PC-9 (cell line): ENCODE results near the gene MLX. TPM values are rescaled to one million over a fixed set of nuclear protein-coding genes. Genes with fewer than 3 reads are reported as not detected.
A peak's percentile ranks its signal among the peaks of the same experiment; 100 is the strongest.

Source experiments
- BruUV-seq: library from RNA; stranded (reverse); fragments of 400-500 nt; replicated peaks from 2 replicates; lab custom pipeline; 2021; lab: Mats Ljungman, UMichigan
- CTCF ChIA-PET: fragments of 300-600 bp; sonication (Branson Sonifier 250); formaldehyde crosslinking; loops from one replicate; lab custom pipeline; 2022; ENCODE audit warnings: antibody characterized with exemption; lab: Charles Lee
- POLR2A ChIA-PET: fragments of 300-600 bp; sonication (Branson Sonifier 250); formaldehyde crosslinking; loops from one replicate; lab custom pipeline; 2022; ENCODE audit warnings: antibody characterized with exemption; ENCODE audit not compliant: unreplicated experiment; lab: Charles Lee
- DNase-seq, 2 experiments: peaks; one replicate each; pipeline versions ENCODE4 v3.0.0 to v3.0.0-alpha.2; 2015 to 2022; ENCODE audit warnings: mixed read lengths in 1 of 2
- H2AFZ ChIP-seq: fragments of 200-600 bp; sonication (generic); 2 replicates; pipeline ENCODE4 v1.8.1; 2017; ENCODE audit warnings: antibody characterized with exemption
- H3F3A ChIP-seq: fragments of 200-600 bp; sonication (generic); 2 replicates; pipeline ENCODE4 v1.8.1; 2017; ENCODE audit warnings: antibody characterized with exemption, mild to moderate bottlenecking, low read depth; ENCODE audit not compliant: insufficient read depth
- H3K27ac ChIP-seq: fragments of 200-600 bp; sonication (generic); 2 replicates; pipeline ENCODE4 v1.6.1; 2016; ENCODE audit warnings: mixed run types
- H3K27me3 ChIP-seq: fragments of 200-600 bp; sonication (generic); 2 replicates; pipeline ENCODE4 v1.6.1; 2016; ENCODE audit warnings: low read depth, mixed run types; ENCODE audit not compliant: insufficient read depth
- H3K36me3 ChIP-seq: fragments of 200-600 bp; sonication (generic); 2 replicates; pipeline ENCODE4 v1.6.1; 2016; ENCODE audit warnings: low read depth, mixed run types
- H3K4me1 ChIP-seq: fragments of 200-600 bp; sonication (generic); replicated peaks from 2 replicates; pipeline ENCODE4 v1.6.1; 2016; ENCODE audit warnings: mixed run types; ENCODE audit not compliant: insufficient read depth
- H3K4me2 ChIP-seq: fragments of 200-600 bp; sonication (generic); 2 replicates; pipeline ENCODE4 v1.6.1; 2017; ENCODE audit warnings: mixed run types
- H3K4me3 ChIP-seq: fragments of 200-600 bp; sonication (generic); 2 replicates; pipeline ENCODE4 v1.6.1; 2016; ENCODE audit warnings: mixed run types
- H3K79me2 ChIP-seq: fragments of 200-600 bp; sonication (generic); 2 replicates; pipeline ENCODE4 v1.6.1; 2017; ENCODE audit warnings: low read depth, mixed run types
- H3K9me2 ChIP-seq: fragments of 200-600 bp; sonication (generic); 2 replicates; pipeline ENCODE4 v1.8.1; 2017; ENCODE audit warnings: mild to moderate bottlenecking; ENCODE audit not compliant: insufficient read depth
- H3K9me3 ChIP-seq: fragments of 200-600 bp; sonication (generic); 2 replicates; pipeline ENCODE4 v1.8.1; 2016; ENCODE audit warnings: low read depth; ENCODE audit not compliant: insufficient read depth
- H4K20me1 ChIP-seq: fragments of 200-600 bp; sonication (generic); 2 replicates; pipeline ENCODE4 v1.8.1; 2017; ENCODE audit not compliant: insufficient read depth
- CTCF ChIP-seq: fragments of 200-600 bp; sonication (generic); conservative IDR thresholded peaks from 2 replicates; pipeline ENCODE4 v1.6.1; 2017; ENCODE audit warnings: mixed run types, antibody characterized with exemption, mild to moderate bottlenecking, moderate library complexity
- EZH2 ChIP-seq: fragments of 200-600 bp; sonication (generic); IDR thresholded peaks from 2 replicates; pipeline ENCODE4 v1.8.0; 2017; ENCODE audit warnings: antibody characterized with exemption, low read depth
- intact Hi-C: fragments of 100-400 bp; cut with micrococcal nuclease; formaldehyde crosslinking; loops from one replicate; pipeline ENCODE4 v1.10.0; 2022; ENCODE audit not compliant: unreplicated experiment
- total RNA-seq: library from RNA; stranded (reverse); gene quantifications from 2 replicates; pipeline ENCODE4 v1.2.3, GENCODE V29; 2021

Gene MLX
- total RNA-seq, 1 experiment from 2014 or later, result 26.0 TPM

- peaks cover 32% of the 10 kb centered on the region for H3K4me1 ChIP-seq
These were observed 1.2 kb upstream of the MLX start for GRCh38 chr17:42565523-42566214.

GRCh38 chr17:42566215-42566882, 551 bp upstream of the MLX start:
- Histone ChIP-seq H3K4me2 (peak overlapping the region; percentile 78), H3K4me1 (peaks cover 30% of the 10 kb centered on the region), H3F3A (peaks cover 68% of the 10 kb centered on the region), H3K9me2 (no peaks in the 10 kb centered on the region), H3K9me3 (no peaks in the 10 kb centered on the region), H3K79me2 (peaks cover 62% of the 10 kb centered on the region), H3K27ac (no peak overlapping the region), H4K20me1 (no peaks in the 10 kb centered on the region), H2AFZ (no peak overlapping the region), H3K36me3 (peaks cover 20% of the 10 kb centered on the region), H3K27me3 (no peaks in the 10 kb centered on the region), H3K4me3 (peak overlapping the region; percentile 58; the same call in 1 of the 2 replicates)
- BruUV-seq, result no TSS peak
- ChIA-PET CTCF (interaction anchor here (0.9 kb wide), 1 partner anchor 12 kb away, joined by 8 read pairs; no protein-coding TSS in a partner anchor), POLR2A (no interaction called here)
- intact Hi-C loops, result no loop called here
- TF ChIP-seq CTCF (no peak), EZH2 (no peak)
- no peak for DNase-seq

More at GRCh38 chr17:42565523-42566214, 1.2 kb upstream of the MLX start:
- Histone ChIP-seq H3K79me2 (peaks cover 63% of the 10 kb centered on the region), H3K4me2 (no peak overlapping the region), H3F3A (peaks cover 73% of the 10 kb centered on the region), H4K20me1 (no peaks in the 10 kb centered on the region), H3K4me3 (no peak overlapping the region), H3K27me3 (no peaks in the 10 kb centered on the region), H2AFZ (no peak overlapping the region), H3K27ac (no peak overlapping the region), H3K36me3 (peaks cover 20% of the 10 kb centered on the region), H3K9me2 (no peaks in the 10 kb centered on the region), H3K9me3 (no peaks in the 10 kb centered on the region)
- TF ChIP-seq CTCF (no peak), EZH2 (no peak)
- intact Hi-C loops, result no loop called here
- BruUV-seq, result TSS peak; percentile 16
- POLR2A ChIA-PET, result no interaction called here
- CTCF ChIA-PET, result interaction anchor here (0.9 kb wide), 1 partner anchor 13 kb away, joined by 8 read pairs; no protein-coding TSS in a partner anchor
- no peak for DNase-seq

- Histone ChIP-seq H3K27ac (no peak overlapping the region), H3K9me2 (no peaks in the 10 kb centered on the region), H3K36me3 (peaks cover 23% of the 10 kb centered on the region), H3K79me2 (peaks cover 42% of the 10 kb centered on the region), H3K4me2 (peak overlapping the region; percentile 78; the same call in 1 of the 2 replicates), H2AFZ (no peak overlapping the region), H3K27me3 (no peaks in the 10 kb centered on the region), H3F3A (peaks cover 58% of the 10 kb centered on the region), H3K4me3 (no peak overlapping the region), H3K9me3 (no peaks in the 10 kb centered on the region), H4K20me1 (no peaks in the 10 kb centered on the region), H3K4me1 (peaks cover 21% of the 10 kb centered on the region)
- DNase-seq, result no peak
- no peak for TF ChIP-seq EZH2
- no peak for TF ChIP-seq CTCF
- no TSS peak for BruUV-seq
- CTCF ChIA-PET, result interaction anchor here (0.5 kb wide), 1 partner anchor 362 kb away, joined by 4 read pairs; no protein-coding TSS in a partner anchor
- POLR2A ChIA-PET, result no interaction called here
- intact Hi-C loops, result no loop called here
These were observed 1.6 kb downstream of the MLX start for GRCh38 chr17:42568341-42569111.
